ENCODE data around the gene DYRK1A. TPM values are rescaled to one million over a fixed set of nuclear protein-coding genes. Genes with fewer than 3 reads are reported as not detected.
"Not testable (repeated sequence)": the region's sequence is repeated elsewhere in the genome, so short reads cannot be mapped to it uniquely, and the experiment has no call there.

The DYRK1A gene
- total RNA-seq, 1 experiment from 2014 or later, result 35.5 TPM

DNA sequence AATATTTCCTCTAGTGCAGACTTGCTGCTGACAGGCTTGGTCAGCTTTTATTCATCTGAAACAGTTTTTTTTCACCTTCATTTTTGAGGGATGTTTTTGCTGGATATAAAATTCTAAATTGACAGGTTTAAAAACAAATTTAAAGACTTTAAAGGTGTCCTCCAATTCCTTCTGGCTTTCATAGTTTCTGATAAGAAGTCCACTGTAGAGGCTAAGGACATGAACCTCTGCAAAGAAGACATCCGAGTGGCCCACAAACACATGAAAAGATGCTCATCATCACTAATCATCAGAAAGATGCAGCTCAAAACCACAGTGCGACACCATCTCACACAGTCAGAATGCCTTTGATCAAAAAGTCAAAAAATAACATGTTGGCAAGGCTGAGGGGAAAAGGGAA is 42.0 kb upstream of the DYRK1A start:
- no peak overlapping the region for H3K27ac ChIP-seq
- no peaks in the 10 kb centered on the region for H3K9me3 ChIP-seq (ENCODE audit: insufficient read depth, low read depth)
- no peak overlapping the region for H3K4me2 ChIP-seq
- H3K36me3 ChIP-seq (ENCODE audit: low read depth), result no peaks in the 10 kb centered on the region
- DNase-seq, result peak in 1 of 2 experiments; percentile 33
- H4K20me1 ChIP-seq (ENCODE audit: insufficient read depth), result no peaks in the 10 kb centered on the region
- TF ChIP-seq EZH2 (IDR thresholded peaks at IDR 0.05; ENCODE audit: low read depth) (no peak), CTCF (conservative IDR thresholded peaks at IDR 0.05) (no peak)
- ChIA-PET POLR2A (ENCODE audit: unreplicated experiment) (no interaction called here), CTCF (no interaction called here)
- H3F3A ChIP-seq (ENCODE audit: insufficient read depth, low read depth), result no peaks in the 10 kb centered on the region
- no peaks in the 10 kb centered on the region for H3K9me2 ChIP-seq (ENCODE audit: insufficient read depth)
- H3K4me1 ChIP-seq (replicated peaks; ENCODE audit: insufficient read depth), result no peaks in the 10 kb centered on the region
- no peak overlapping the region for H2AFZ ChIP-seq
- no peaks in the 10 kb centered on the region for H3K27me3 ChIP-seq (ENCODE audit: insufficient read depth, low read depth)
- intact Hi-C loops (cut with micrococcal nuclease; ENCODE audit: unreplicated experiment), result no loop called here
- H3K79me2 ChIP-seq (ENCODE audit: low read depth), result no peaks in the 10 kb centered on the region
- no peak overlapping the region for H3K4me3 ChIP-seq
- BruUV-seq (replicated peaks), result no TSS peak

GRCh38 chr21:37328147-37328546 is 38.4 kb upstream of the DYRK1A start:
- CTCF ChIA-PET; H3K4me1 ChIP-seq (replicated peaks; ENCODE audit: insufficient read depth); H3K4me3 ChIP-seq; H3K27me3 ChIP-seq (ENCODE audit: insufficient read depth, low read depth); H2AFZ ChIP-seq; H3K9me3 ChIP-seq (ENCODE audit: insufficient read depth, low read depth); H3K79me2 ChIP-seq (ENCODE audit: low read depth); H3K36me3 ChIP-seq (ENCODE audit: low read depth); POLR2A ChIA-PET (ENCODE audit: unreplicated experiment); H3K4me2 ChIP-seq; H3F3A ChIP-seq (ENCODE audit: insufficient read depth, low read depth); H4K20me1 ChIP-seq (ENCODE audit: insufficient read depth); intact Hi-C loops (cut with micrococcal nuclease; ENCODE audit: unreplicated experiment); H3K9me2 ChIP-seq (ENCODE audit: insufficient read depth); H3K27ac ChIP-seq; BruUV-seq (replicated peaks): not testable (repeated sequence)
- DNase-seq, result peak in 1 of 2 experiments; percentile 33

DNA sequence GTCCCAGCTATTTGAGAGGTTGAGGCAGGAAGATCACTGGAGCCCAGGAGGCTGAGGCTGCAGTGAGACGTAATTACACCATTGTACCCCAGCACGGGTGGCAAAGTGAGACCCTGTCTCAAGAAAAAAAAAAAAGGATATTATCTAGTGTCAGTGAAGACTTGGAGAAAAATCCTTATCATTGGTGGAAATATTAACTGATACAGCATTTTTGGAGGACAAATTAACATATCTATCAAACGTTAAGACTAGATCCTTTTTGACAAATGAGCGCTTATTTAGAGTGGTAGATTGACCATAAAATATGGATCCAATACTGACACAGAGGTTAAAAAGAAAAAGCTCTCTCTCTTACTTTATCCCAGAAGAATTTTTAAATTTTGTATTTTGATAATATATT is 35.2 kb upstream of the DYRK1A start:
- intact Hi-C loops (cut with micrococcal nuclease; ENCODE audit: unreplicated experiment), result no loop called here
- H3K36me3 ChIP-seq (ENCODE audit: low read depth), result no peaks in the 10 kb centered on the region
- no peak overlapping the region for H3K4me2 ChIP-seq
- H2AFZ ChIP-seq, result no peak overlapping the region
- no peaks in the 10 kb centered on the region for H3K9me3 ChIP-seq (ENCODE audit: insufficient read depth, low read depth)
- H3K4me3 ChIP-seq, result no peak overlapping the region
- no peak for DNase-seq
- no peak overlapping the region for H3K27ac ChIP-seq
- no peaks in the 10 kb centered on the region for H3K27me3 ChIP-seq (ENCODE audit: insufficient read depth, low read depth)
- no peaks in the 10 kb centered on the region for H3F3A ChIP-seq (ENCODE audit: insufficient read depth, low read depth)
- H3K4me1 ChIP-seq (replicated peaks; ENCODE audit: insufficient read depth), result no peaks in the 10 kb centered on the region
- no peaks in the 10 kb centered on the region for H3K9me2 ChIP-seq (ENCODE audit: insufficient read depth)
- POLR2A ChIA-PET (ENCODE audit: unreplicated experiment), result no interaction called here
- no TSS peak for BruUV-seq (replicated peaks)
- H3K79me2 ChIP-seq (ENCODE audit: low read depth), result no peaks in the 10 kb centered on the region
- CTCF ChIA-PET, result no interaction called here
- H4K20me1 ChIP-seq (ENCODE audit: insufficient read depth), result no peaks in the 10 kb centered on the region
- TF ChIP-seq EZH2 (IDR thresholded peaks at IDR 0.05; ENCODE audit: low read depth) (no peak), CTCF (conservative IDR thresholded peaks at IDR 0.05) (no peak)

DNA sequence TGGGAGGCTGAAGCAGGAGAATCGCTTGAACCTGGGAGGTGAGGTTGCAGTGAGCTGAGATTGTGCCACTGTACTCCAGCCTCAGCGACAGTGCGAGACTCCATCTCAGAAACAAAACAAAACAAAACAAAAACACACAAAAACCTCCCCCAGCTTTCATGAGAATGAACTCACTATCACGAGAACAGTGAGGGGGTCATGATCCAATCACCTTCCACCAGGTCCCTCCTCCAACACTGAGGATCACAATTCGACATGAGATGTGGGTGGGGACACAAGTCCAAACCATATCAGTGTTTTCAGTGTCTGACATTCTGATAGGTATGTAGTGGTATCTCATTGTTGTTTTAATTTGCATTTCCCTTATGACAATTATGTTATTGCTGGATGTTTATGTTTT is 31.5 kb upstream of the DYRK1A start:
- Histone ChIP-seq H3K79me2 (ENCODE audit: low read depth) (no peaks in the 10 kb centered on the region), H3K9me3 (ENCODE audit: insufficient read depth, low read depth) (no peaks in the 10 kb centered on the region), H3K4me3 (no peak overlapping the region), H3K4me2 (no peak overlapping the region), H3K27me3 (ENCODE audit: insufficient read depth, low read depth) (no peaks in the 10 kb centered on the region), H3K4me1 (replicated peaks; ENCODE audit: insufficient read depth) (peaks cover 23% of the 10 kb centered on the region), H4K20me1 (ENCODE audit: insufficient read depth) (no peaks in the 10 kb centered on the region), H3K9me2 (ENCODE audit: insufficient read depth) (no peaks in the 10 kb centered on the region), H2AFZ (no peak overlapping the region), H3F3A (ENCODE audit: insufficient read depth, low read depth) (peaks cover 24% of the 10 kb centered on the region), H3K27ac (no peak overlapping the region), H3K36me3 (ENCODE audit: low read depth) (no peaks in the 10 kb centered on the region)
- TF ChIP-seq EZH2 (IDR thresholded peaks at IDR 0.05; ENCODE audit: low read depth), result no peak
- TF ChIP-seq CTCF (conservative IDR thresholded peaks at IDR 0.05), result no peak
- BruUV-seq (replicated peaks), result no TSS peak
- DNase-seq, result no peak
- ChIA-PET CTCF (no interaction called here), POLR2A (ENCODE audit: unreplicated experiment) (no interaction called here)
- intact Hi-C loops (cut with micrococcal nuclease; ENCODE audit: unreplicated experiment), result no loop called here
